DND-41 (cell line): ENCODE results near the gene NUDT2.

Experiments
- ATAC-seq: fragments of 200-7000 bp; cut with Tn5 transposase; 3 replicates; pipeline ENCODE4 v1.9.1; 2021; ENCODE audit warnings: low read depth; ENCODE audit not compliant: insufficient read depth
- DNase-seq: peaks from one replicate; pipeline ENCODE4 v3.0.0-alpha.2; 2020
- H2AFZ ChIP-seq: 2 replicates; pipeline ENCODE4 v1.6.0; 2012; ENCODE audit warnings: low read depth, low read length
- H3K27ac ChIP-seq: 2 replicates; pipeline ENCODE4 v1.5.1; 2012; ENCODE audit warnings: low read length, inconsistent platforms
- H3K27me3 ChIP-seq: fragments of 200-600 bp; sonication (generic); 2 replicates; pipeline ENCODE4 v1.6.0; 2012; ENCODE audit warnings: low read length, mild to moderate bottlenecking, inconsistent platforms; ENCODE audit not compliant: insufficient read depth, poor library complexity
- H3K36me3 ChIP-seq: 2 replicates; pipeline ENCODE4 v1.5.1; 2012; ENCODE audit warnings: low read length, inconsistent platforms; ENCODE audit not compliant: insufficient read depth
- H3K4me1 ChIP-seq: 2 replicates; pipeline ENCODE4 v1.5.1; 2012; ENCODE audit warnings: mild to moderate bottlenecking, low read length; ENCODE audit not compliant: insufficient read depth
- H3K4me2 ChIP-seq: 2 replicates; pipeline ENCODE4 v1.6.0; 2012; ENCODE audit warnings: mild to moderate bottlenecking, moderate library complexity, low read length, inconsistent platforms; ENCODE audit not compliant: insufficient read depth
- H3K4me3 ChIP-seq, 2 experiments: fragments of 200-600 bp in 1 of 2; shearing (Covaris generic) in 1 of 2; 2 replicates each; pipeline ENCODE4 v1.5.1; 2012 to 2016; ENCODE audit warnings: inconsistent platforms in 2 of 2, low read length in 2 of 2, mild to moderate bottlenecking in 2 of 2, low read depth in 1 of 2, moderate library complexity in 1 of 2
- H3K79me2 ChIP-seq: 2 replicates; pipeline ENCODE4 v1.6.0; 2012; ENCODE audit warnings: low read length, inconsistent platforms; ENCODE audit not compliant: insufficient read depth
- H3K9ac ChIP-seq: 2 replicates; pipeline ENCODE4 v1.6.0; 2012; ENCODE audit warnings: low read depth, mild to moderate bottlenecking, inconsistent platforms, low read length, moderate library complexity
- H3K9me3 ChIP-seq: 2 replicates; pipeline ENCODE4 v1.5.1; 2012; ENCODE audit warnings: low read length, moderate library complexity, mild to moderate bottlenecking, inconsistent platforms; ENCODE audit not compliant: insufficient read depth, severe bottlenecking
- H4K20me1 ChIP-seq: 2 replicates; pipeline ENCODE4 v1.6.0; 2012; ENCODE audit warnings: low read length; ENCODE audit not compliant: insufficient read depth
- EZH2 ChIP-seq: IDR thresholded peaks from 3 replicates; pipeline ENCODE4 v1.6.1; 2012; ENCODE audit warnings: borderline replicate concordance, low read depth, mild to moderate bottlenecking, moderate library complexity, low read length, inconsistent platforms; ENCODE audit not compliant: severe bottlenecking
- TF ChIP-seq, protein P1 (sequence below): IDR thresholded peaks from 2 replicates; pipeline ENCODE4 v1.5.1; 2012; ENCODE audit warnings: borderline replicate concordance, low read length, moderate library complexity, mild to moderate bottlenecking; ENCODE audit not compliant: poor library complexity, severe bottlenecking; ENCODE audit errors: extremely low read depth

Gene NUDT2

DNA sequence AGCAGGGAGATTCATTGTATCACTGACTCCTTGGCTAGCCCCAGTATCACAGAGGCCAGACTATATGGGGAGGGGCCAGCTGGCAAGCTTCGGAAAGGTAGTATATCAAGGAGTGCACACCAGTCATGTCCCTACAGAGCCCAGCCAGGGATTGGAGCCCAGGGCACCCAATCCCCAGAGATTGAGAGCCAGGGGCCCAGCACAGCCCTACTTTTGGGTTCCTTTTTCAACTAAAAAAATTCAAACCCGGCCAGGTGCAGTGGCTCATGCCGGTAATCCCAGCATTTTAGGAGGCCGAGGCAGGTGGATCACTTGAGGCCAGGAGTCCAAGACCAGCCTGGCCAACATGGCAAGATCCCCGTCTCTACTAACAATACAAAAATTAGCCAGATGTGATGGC lies 52.7 kb downstream of the NUDT2 start:
- H3K79me2 ChIP-seq = no peaks in the 10 kb centered on the region
- no peak overlapping the region for H3K9ac ChIP-seq
- H3K36me3 ChIP-seq = no peaks in the 10 kb centered on the region
- ATAC-seq (no peak), DNase-seq (no peak)
- H3K4me1 ChIP-seq = peaks cover 15% of the 10 kb centered on the region
- H3K27me3 ChIP-seq = no peaks in the 10 kb centered on the region
- no peak overlapping the region for H3K4me2 ChIP-seq
- H3K9me3 ChIP-seq = no peaks in the 10 kb centered on the region
- no peak overlapping the region for H3K27ac ChIP-seq
- no peaks in the 10 kb centered on the region for H4K20me1 ChIP-seq
- TF ChIP-seq, protein P1, sequence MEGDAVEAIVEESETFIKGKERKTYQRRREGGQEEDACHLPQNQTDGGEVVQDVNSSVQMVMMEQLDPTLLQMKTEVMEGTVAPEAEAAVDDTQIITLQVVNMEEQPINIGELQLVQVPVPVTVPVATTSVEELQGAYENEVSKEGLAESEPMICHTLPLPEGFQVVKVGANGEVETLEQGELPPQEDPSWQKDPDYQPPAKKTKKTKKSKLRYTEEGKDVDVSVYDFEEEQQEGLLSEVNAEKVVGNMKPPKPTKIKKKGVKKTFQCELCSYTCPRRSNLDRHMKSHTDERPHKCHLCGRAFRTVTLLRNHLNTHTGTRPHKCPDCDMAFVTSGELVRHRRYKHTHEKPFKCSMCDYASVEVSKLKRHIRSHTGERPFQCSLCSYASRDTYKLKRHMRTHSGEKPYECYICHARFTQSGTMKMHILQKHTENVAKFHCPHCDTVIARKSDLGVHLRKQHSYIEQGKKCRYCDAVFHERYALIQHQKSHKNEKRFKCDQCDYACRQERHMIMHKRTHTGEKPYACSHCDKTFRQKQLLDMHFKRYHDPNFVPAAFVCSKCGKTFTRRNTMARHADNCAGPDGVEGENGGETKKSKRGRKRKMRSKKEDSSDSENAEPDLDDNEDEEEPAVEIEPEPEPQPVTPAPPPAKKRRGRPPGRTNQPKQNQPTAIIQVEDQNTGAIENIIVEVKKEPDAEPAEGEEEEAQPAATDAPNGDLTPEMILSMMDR = no peak
- TF ChIP-seq EZH2 = no peak
- no peak overlapping the region for H2AFZ ChIP-seq
- H3K4me3 ChIP-seq = no peak overlapping the region

DNA sequence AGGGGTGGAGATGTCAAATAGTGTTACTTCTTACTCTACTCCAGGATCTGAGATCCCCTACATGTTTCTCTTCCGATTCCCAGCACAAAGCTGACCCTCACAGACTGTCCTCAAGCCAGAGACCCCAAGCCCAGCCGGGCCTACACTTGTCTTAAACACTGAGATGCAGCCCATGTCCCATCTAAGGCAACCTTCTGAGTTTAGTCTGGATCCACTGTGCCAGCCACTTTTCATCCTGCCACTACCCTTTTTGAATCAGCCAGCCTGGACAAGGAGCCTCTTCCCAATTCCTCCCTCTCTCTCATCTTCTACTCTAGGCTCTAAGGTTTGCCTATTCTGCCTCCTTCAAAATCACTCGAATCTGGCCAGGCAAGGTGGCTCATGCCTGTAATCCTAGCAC lies 53.5 kb downstream of the NUDT2 start:
- Histone ChIP-seq H3K36me3 (no peaks in the 10 kb centered on the region), H3K79me2 (no peaks in the 10 kb centered on the region), H3K27ac (no peak overlapping the region), H3K4me2 (no peak overlapping the region), H4K20me1 (no peaks in the 10 kb centered on the region), H3K9me3 (no peaks in the 10 kb centered on the region), H2AFZ (no peak overlapping the region), H3K4me3 (no peak overlapping the region), H3K9ac (no peak overlapping the region), H3K27me3 (no peaks in the 10 kb centered on the region), H3K4me1 (peaks cover 10% of the 10 kb centered on the region)
- DNase-seq (no peak), ATAC-seq (no peak)
- TF ChIP-seq, protein P1 = no peak
- TF ChIP-seq EZH2 = no peak

DNA sequence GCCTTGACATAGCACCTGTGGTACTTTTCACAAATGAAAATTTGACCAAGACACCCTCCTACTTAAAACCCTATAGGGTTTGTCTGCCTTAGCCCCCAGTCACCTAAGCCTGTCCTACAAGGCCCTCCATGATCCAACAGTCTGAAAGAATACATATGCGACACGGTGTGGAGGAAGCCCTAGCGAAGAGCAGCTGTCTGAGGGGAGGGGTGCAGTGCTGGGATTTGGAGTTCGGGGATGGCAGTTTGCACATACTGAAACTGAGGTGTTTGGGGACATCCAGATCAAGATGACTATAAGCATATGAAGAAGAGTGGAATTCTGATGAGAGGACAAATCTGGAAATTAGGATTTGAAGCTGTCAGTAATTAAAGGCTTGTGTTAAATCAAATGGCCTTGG lies 54.5 kb downstream of the NUDT2 start:
- no peak overlapping the region for H3K27ac ChIP-seq
- no peak for TF ChIP-seq EZH2
- TF ChIP-seq, protein P1 = no peak
- DNase-seq = no peak
- H3K27me3 ChIP-seq = no peaks in the 10 kb centered on the region
- H3K9ac ChIP-seq = no peak overlapping the region
- H4K20me1 ChIP-seq = no peaks in the 10 kb centered on the region
- no peak overlapping the region for H3K4me3 ChIP-seq
- H3K36me3 ChIP-seq = no peaks in the 10 kb centered on the region
- H2AFZ ChIP-seq = no peak overlapping the region
- H3K4me2 ChIP-seq = no peak overlapping the region
- H3K79me2 ChIP-seq = no peaks in the 10 kb centered on the region
- H3K9me3 ChIP-seq = no peaks in the 10 kb centered on the region
- ATAC-seq = no peak
- peaks cover 10% of the 10 kb centered on the region for H3K4me1 ChIP-seq
